CD4-positive, alpha-beta T cell treated with Interleukin-4 for 1 hour (primary cell): ENCODE measurements around the gene CCDC74B.
"Not testable (repeated sequence)": the region's sequence is repeated elsewhere in the genome, so short reads cannot be mapped to it uniquely, and the experiment has no call there.

Experiments used
- DNase-seq, 2 donors: peaks; one replicate each; pipeline ENCODE4 v3.0.0-alpha.2; 2020 to 2022

CCDC74B gene

GRCh38 chr2:130165293-130166016 lies 20.5 kb upstream of the CCDC74B start:
- no peak for DNase-seq

- no peak for DNase-seq
Observed at GRCh38 chr2:130162968-130163367, 18.1 kb upstream of the CCDC74B start.

GRCh38 chr2:130162486-130162885 lies 17.6 kb upstream of the CCDC74B start:
- not testable (repeated sequence) for DNase-seq

GRCh38 chr2:130160838-130161705 lies 16.2 kb upstream of the CCDC74B start:
- not testable (repeated sequence) for DNase-seq

- no peak for DNase-seq
Observed at GRCh38 chr2:130160131-130160530, 15.2 kb upstream of the CCDC74B start.

- not testable (repeated sequence) for DNase-seq
Observed at GRCh38 chr2:130159376-130159775, 14.5 kb upstream of the CCDC74B start.

- DNase-seq = no peak
Observed at GRCh38 chr2:130158631-130159030, 13.7 kb upstream of the CCDC74B start.

- peak in 1 of 2 donors; percentile 73 for DNase-seq
Observed at GRCh38 chr2:130157825-130158514, 13.1 kb upstream of the CCDC74B start.

- not testable (repeated sequence) for DNase-seq
Observed at GRCh38 chr2:130157354-130157753, 12.4 kb upstream of the CCDC74B start.

GRCh38 chr2:130156624-130157004 lies 11.7 kb upstream of the CCDC74B start:
- no peak for DNase-seq

GRCh38 chr2:130155956-130156623 lies 11.2 kb upstream of the CCDC74B start:
- peak; percentile 11 to 28 for DNase-seq

GRCh38 chr2:130154773-130155765 lies 10.2 kb upstream of the CCDC74B start:
- DNase-seq = no peak

GRCh38 chr2:130154423-130154770 lies 9.5 kb upstream of the CCDC74B start:
- not testable (repeated sequence) for DNase-seq

GRCh38 chr2:130153721-130154422 lies 9.0 kb upstream of the CCDC74B start:
- not testable (repeated sequence) for DNase-seq

- no peak for DNase-seq
Observed at GRCh38 chr2:130152816-130153595, 8.1 kb upstream of the CCDC74B start.

- not testable (repeated sequence) for DNase-seq
Observed at GRCh38 chr2:130152136-130152815, 7.4 kb upstream of the CCDC74B start.

GRCh38 chr2:130151145-130151512 lies 6.2 kb upstream of the CCDC74B start:
- DNase-seq = not testable (repeated sequence)

- no peak for DNase-seq
Observed at GRCh38 chr2:130150181-130151144, 5.6 kb upstream of the CCDC74B start.
